IMR-90 (cell line): ENCODE data around the gene CTNND2. TPM values are rescaled to one million over a fixed set of nuclear protein-coding genes. Genes with fewer than 3 reads are reported as not detected.

Experiments
- ATAC-seq: fragments of 200-7000 bp; cut with Tn5 transposase; 2 replicates; pipeline ENCODE4 v1.9.1; 2020; ENCODE audit warnings: low read depth, mild to moderate bottlenecking, moderate library complexity
- BruUV-seq: library from RNA; stranded (reverse); fragments of 400-500 nt; replicated peaks from 2 replicates; lab custom pipeline; 2021; lab: Mats Ljungman, UMichigan
- CTCF ChIA-PET: fragments of 300-600 bp; formaldehyde crosslinking; extraction: SDS; loops from one replicate; lab custom pipeline; 2021; ENCODE audit warnings: antibody characterized with exemption; lab: Yijun Ruan, JAX
- POLR2A ChIA-PET: fragments of 300-600 bp; sonication (Branson Sonifier 250); formaldehyde crosslinking; loops from one replicate; lab custom pipeline; 2022; ENCODE audit warnings: antibody characterized with exemption; ENCODE audit not compliant: unreplicated experiment; lab: Charles Lee
- DNase-seq: peaks from one replicate; pipeline ENCODE4 v3.0.0; 2013
- H2AFZ ChIP-seq: replicated peaks from 2 replicates; pipeline ENCODE3; 2013; ENCODE audit warnings: low read length, mild to moderate bottlenecking; ENCODE audit not compliant: poor library complexity
- H2AK5ac ChIP-seq: 2 replicates; pipeline ENCODE4 v1.6.1; 2013; ENCODE audit warnings: low read depth, low read length, inconsistent platforms
- H2AK9ac ChIP-seq: replicated peaks from 2 replicates; pipeline ENCODE3; 2013; ENCODE audit warnings: mild to moderate bottlenecking, low read depth, low read length, moderate library complexity; ENCODE audit not compliant: poor library complexity
- H2BK120ac ChIP-seq: 2 replicates; pipeline ENCODE4 v1.6.1; 2013; ENCODE audit warnings: low read depth, low read length, inconsistent platforms
- H2BK15ac ChIP-seq: 3 replicates; pipeline ENCODE4 v1.6.1; 2013; ENCODE audit warnings: low read depth, low read length, inconsistent platforms
- H2BK20ac ChIP-seq: 2 replicates; pipeline ENCODE4 v1.6.1; 2013; ENCODE audit warnings: low read depth, mild to moderate bottlenecking, inconsistent platforms, low read length, moderate library complexity
- H2BK5ac ChIP-seq: 2 replicates; pipeline ENCODE4 v1.6.1; 2013; ENCODE audit warnings: mild to moderate bottlenecking, low read depth, low read length, inconsistent platforms; ENCODE audit not compliant: poor library complexity, severe bottlenecking
- H3K14ac ChIP-seq: replicated peaks from 2 replicates; pipeline ENCODE4 v1.6.1; 2013; ENCODE audit warnings: low read depth, low read length, inconsistent platforms
- H3K18ac ChIP-seq: 2 replicates; pipeline ENCODE4 v1.6.1; 2013; ENCODE audit warnings: low read depth, low read length, control low read depth
- H3K23ac ChIP-seq: 2 replicates; pipeline ENCODE4 v1.6.1; 2013; ENCODE audit warnings: low read depth, low read length, inconsistent platforms
- H3K27ac ChIP-seq: 2 replicates; pipeline ENCODE4 v1.5.1; 2013; ENCODE audit warnings: mild to moderate bottlenecking, control low read depth, low read length; ENCODE audit not compliant: insufficient read depth
- H3K27me3 ChIP-seq: 2 replicates; pipeline ENCODE4 v1.6.1; 2013; ENCODE audit warnings: low read length; ENCODE audit not compliant: control insufficient read depth, insufficient read depth
- H3K36me3 ChIP-seq: 2 replicates; pipeline ENCODE4 v1.6.1; 2013; ENCODE audit warnings: low read length, mixed read lengths; ENCODE audit not compliant: control insufficient read depth, insufficient read depth
- H3K4ac ChIP-seq: 2 replicates; pipeline ENCODE4 v1.6.1; 2013; ENCODE audit warnings: low read depth, low read length, inconsistent platforms
- H3K4me1 ChIP-seq: 2 replicates; pipeline ENCODE4 v1.6.1; 2013; ENCODE audit warnings: low read length, mixed read lengths; ENCODE audit not compliant: control insufficient read depth, insufficient read depth
- H3K4me2 ChIP-seq: 2 replicates; pipeline ENCODE4 v1.6.1; 2013; ENCODE audit warnings: low read depth, mild to moderate bottlenecking, control low read depth, low read length, moderate library complexity
- H3K4me3 ChIP-seq: 2 replicates; pipeline ENCODE4 v1.5.1; 2013; ENCODE audit warnings: low read depth, mild to moderate bottlenecking, control low read depth, low read length, moderate library complexity; ENCODE audit not compliant: insufficient read depth
- H3K56ac ChIP-seq: 2 replicates; pipeline ENCODE4 v1.6.1; 2013; ENCODE audit warnings: low read length, inconsistent platforms; ENCODE audit not compliant: insufficient read depth; ENCODE audit errors: extremely low read depth
- H3K79me1 ChIP-seq, 2 experiments: 2 replicates each; pipeline ENCODE4 v1.6.1; 2013; ENCODE audit warnings: low read length in 2 of 2, inconsistent platforms in 1 of 2, low read depth in 1 of 2
- H3K9ac ChIP-seq: 2 replicates; pipeline ENCODE4 v1.6.1; 2013; ENCODE audit warnings: low read depth, low read length, control low read depth
- H3K9me1 ChIP-seq: 2 replicates; pipeline ENCODE4 v1.6.1; 2013; ENCODE audit warnings: low read length, inconsistent platforms; ENCODE audit not compliant: insufficient read depth
- H3K9me3 ChIP-seq: 2 replicates; pipeline ENCODE4 v1.6.1; 2013; ENCODE audit warnings: low read length; ENCODE audit not compliant: control insufficient read depth, insufficient read depth
- H4K20me1 ChIP-seq: 2 replicates; pipeline ENCODE4 v1.6.1; 2013; ENCODE audit warnings: low read length, inconsistent platforms; ENCODE audit not compliant: insufficient read depth
- H4K5ac ChIP-seq: 2 replicates; pipeline ENCODE4 v1.6.1; 2013; ENCODE audit warnings: mild to moderate bottlenecking, low read depth, low read length, control low read depth
- H4K8ac ChIP-seq, 2 experiments: 2 replicates each; pipeline ENCODE4 v1.6.1; 2013; ENCODE audit warnings: low read depth in 2 of 2, low read length in 2 of 2, control low read depth in 1 of 2, inconsistent platforms in 1 of 2
- H4K91ac ChIP-seq: 2 replicates; pipeline ENCODE4 v1.6.1; 2013; ENCODE audit warnings: low read depth, low read length, inconsistent platforms; ENCODE audit not compliant: insufficient read depth
- NFE2L2 ChIP-seq: fragments of 150-350 bp; IDR thresholded peaks from 2 replicates; pipeline ENCODE4 v1.6.1; 2016; ENCODE audit warnings: low read depth, mild to moderate bottlenecking, low read length
- POLR2A ChIP-seq: IDR thresholded peaks from 2 replicates; pipeline ENCODE4 v1.6.1; 2012; ENCODE audit warnings: mild to moderate bottlenecking, low read depth, low read length
- RAD21 ChIP-seq: IDR thresholded peaks from 2 replicates; pipeline ENCODE4 v1.6.1; 2012; ENCODE audit warnings: low read length, improper control_type of control experiment
- RFX5 ChIP-seq: IDR thresholded peaks from 2 replicates; pipeline ENCODE4 v1.8.0; 2012; ENCODE audit warnings: low read depth, mild to moderate bottlenecking, low read length, moderate library complexity
- SMC3 ChIP-seq: fragments of 150-350 bp; IDR thresholded peaks from 2 replicates; pipeline ENCODE4 v1.6.1; 2016; ENCODE audit warnings: low read depth, mild to moderate bottlenecking, antibody characterized with exemption, low read length, moderate library complexity
- USF2 ChIP-seq: fragments of 150-350 bp; IDR thresholded peaks from 2 replicates; pipeline ENCODE4 v1.6.1; 2017; ENCODE audit warnings: mild to moderate bottlenecking, antibody characterized with exemption, low read length, low read depth
- WGBS, 2 experiments: methylation state at CpG; one replicate each; pipeline versions ENCODE4 v1.1.5 to v1.1.7; 2013; ENCODE audit warnings: missing lambda C conversion rate in 2 of 2; ENCODE audit not compliant: insufficient read length in 1 of 2; ENCODE audit errors: extremely low coverage in 2 of 2; 5-methylcytosine and 5-hydroxymethylcytosine counted together
- dilution Hi-C: fragments of 300-500 bp; cut with HindIII; formaldehyde crosslinking; loops from one replicate; pipeline ENCODE4 v1.14.3; 2018; ENCODE audit warnings: low sequenced_read_pairs; ENCODE audit not compliant: unreplicated experiment
- in situ Hi-C: fragments of 300-500 bp; cut with MboI; formaldehyde crosslinking; loops from 3 replicates; pipeline ENCODE4 v1.14.3; 2019; ENCODE audit warnings: low sequenced_read_pairs, inconsistent platforms, mixed read lengths
- intact Hi-C: fragments of 100-400 bp; cut with micrococcal nuclease; formaldehyde crosslinking; loops from 2 replicates; pipeline ENCODE4 v1.10.0; 2022
- polyA plus RNA-seq, 3 experiments: library from polyadenylated mRNA; depleted of rRNA; stranded (reverse); fragments of >200 nt; gene quantifications; 2 replicates each; pipeline ENCODE4 v1.2.3, GENCODE V29; 2012; ENCODE audit warnings: low replicate concordance in 1 of 3
- total RNA-seq: library from RNA; depleted of rRNA; stranded (reverse); fragments of >200 nt; gene quantifications from 2 replicates; pipeline ENCODE4 v1.2.3, GENCODE V29; 2012

CTNND2 gene
- total and polyA plus RNA-seq, 2 of the 4 experiments (the other 2 are of a cell fraction): not detected

- DNase-seq (no peak), ATAC-seq (no peak)
- no peaks in the 10 kb centered on the region for H4K20me1 ChIP-seq
- H3K23ac ChIP-seq: no peak overlapping the region
- no peak overlapping the region for H3K4me2 ChIP-seq
- no peak overlapping the region for H4K8ac ChIP-seq
- no peak overlapping the region for H3K56ac ChIP-seq
- H3K9ac ChIP-seq: no peak overlapping the region
- no peaks in the 10 kb centered on the region for H3K9me1 ChIP-seq
- H2BK15ac ChIP-seq: no peak overlapping the region
- no peak overlapping the region for H3K27ac ChIP-seq
- intact Hi-C loops: no loop called here
- no CpG with 5 or more reads among the region's 2 CpGs for WGBS, 2 experiments
- POLR2A ChIA-PET: no interaction called here
- H3K27me3 ChIP-seq: no peaks in the 10 kb centered on the region
- H3K36me3 ChIP-seq: no peaks in the 10 kb centered on the region
- H2BK20ac ChIP-seq: no peak overlapping the region
- no peak overlapping the region for H2BK5ac ChIP-seq
- CTCF ChIA-PET: no interaction called here
- no peak overlapping the region for H3K14ac ChIP-seq
- no peak overlapping the region for H3K4me3 ChIP-seq
- TF ChIP-seq POLR2A (no peak), NFE2L2 (no peak), USF2 (no peak), RFX5 (no peak), RAD21 (no peak), SMC3 (no peak)
- no peak overlapping the region for H2AK5ac ChIP-seq
- H2BK120ac ChIP-seq: no peak overlapping the region
- dilution Hi-C loops: no loop called here
- no peak overlapping the region for H3K4ac ChIP-seq
- no peak overlapping the region for H2AFZ ChIP-seq
- no peak overlapping the region for H2AK9ac ChIP-seq
- H4K5ac ChIP-seq: no peak overlapping the region
- no peak overlapping the region for H3K18ac ChIP-seq
- BruUV-seq: no TSS peak
- H3K79me1 ChIP-seq: no peaks in the 10 kb centered on the region
- H3K4me1 ChIP-seq: no peaks in the 10 kb centered on the region
- H3K9me3 ChIP-seq: peaks cover 9% of the 10 kb centered on the region; the same call in 1 of the 2 replicates
- in situ Hi-C loops: no loop called here
- H4K91ac ChIP-seq: no peak overlapping the region
Observed at GRCh38 chr5:11684607-11685006, 219.6 kb downstream of the CTNND2 start.
